ENCODE data around the gene GHRH. TPM values are rescaled to one million over a fixed set of nuclear protein-coding genes. Genes with fewer than 3 reads are reported as not detected.

GHRH gene
- total RNA-seq, 6 experiments from 2014 or later, result not detected

GRCh38 chr20:37202267-37202943, 59.2 kb downstream of the GHRH start:
- Histone ChIP-seq H3K9me3 (no peaks in the 10 kb centered on the region), H3K36me3 (peaks cover 0 to 78% (median 31%) of the 10 kb centered on the region in 4 donors), H3K4me3 (no peak overlapping the region), H3K4me1 (peaks cover 0 to 15% (median 0%) of the 10 kb centered on the region in 4 donors), H3K27ac (no peak overlapping the region), H3K27me3 (no peaks in the 10 kb centered on the region)
- DNase-seq (no peak), ATAC-seq (peak; percentile 69 to 82 (median 70))
- 73% methylated on average over 6 of the region's 6 CpGs for WGBS (ENCODE audit: insufficient coverage, low coverage, low lambda C conversion rate, missing lambda C conversion rate)
- TF ChIP-seq CTCF (IDR thresholded peaks at IDR 0.05), result peak; percentile 49 to 79 (median 78)
- TF ChIP-seq POLR2A (IDR thresholded peaks at IDR 0.05), result no peak
- intact Hi-C loops (cut with DNase I), result no loop called here

GRCh38 chr20:37201827-37202162, 59.8 kb downstream of the GHRH start:
- intact Hi-C loops (cut with DNase I), result no loop called here
- H3K4me3 ChIP-seq, result no peak overlapping the region
- ATAC-seq (no peak), DNase-seq (no peak)
- no peak for TF ChIP-seq POLR2A (IDR thresholded peaks at IDR 0.05)
- TF ChIP-seq CTCF (IDR thresholded peaks at IDR 0.05), result no peak
- H3K9me3 ChIP-seq, result no peaks in the 10 kb centered on the region
- peaks cover 0 to 15% (median 0%) of the 10 kb centered on the region in 4 donors for H3K4me1 ChIP-seq
- H3K27me3 ChIP-seq, result no peaks in the 10 kb centered on the region
- H3K27ac ChIP-seq, result no peak overlapping the region
- WGBS (ENCODE audit: insufficient coverage, low coverage, low lambda C conversion rate, missing lambda C conversion rate), result 89% methylated on average over 2 of the region's 2 CpGs
- H3K36me3 ChIP-seq, result peaks cover 0 to 72% (median 28%) of the 10 kb centered on the region in 4 donors

Other genes with a start within 250 kb of the GHRH start
- gene RBL1, start 165.8 kb downstream of the GHRH start, total RNA-seq, result 1 to 10 TPM; 1.8 to 3.9 (median 2.2) TPM
- gene RPN2, start 82.5 kb downstream of the GHRH start, total RNA-seq, result 100 to 1,000 TPM in 5 of 6 experiments, 10 to 100 TPM in 1; 91.7 to 188 (median 148) TPM
- 1 to 10 TPM; 1.1 to 5.2 (median 2.2) TPM for gene MROH8, start 82.3 kb downstream of the GHRH start, total RNA-seq
- gene MANBAL, start 27.8 kb upstream of the GHRH start, total RNA-seq, result 10 to 100 TPM; 11.4 to 16.0 (median 12.8) TPM
- 10 to 100 TPM in 4 of 6 experiments, 1 to 10 TPM in 2; 3.1 to 17.3 (median 11.2) TPM for gene SRC, start 84.3 kb upstream of the GHRH start, total RNA-seq

Measured in right lobe of liver (tissue), 6 donors.